LNCAP (cell line): ENCODE measurements around the gene SHC3.

ENCODE experiments used
- TF ChIP-seq, protein P1 (sequence below): fragments of 450-650 bp; IDR thresholded peaks from 2 replicates; pipeline ENCODE4 v1.5.1; 2017; ENCODE audit warnings: mild to moderate bottlenecking

The SHC3 gene

DNA sequence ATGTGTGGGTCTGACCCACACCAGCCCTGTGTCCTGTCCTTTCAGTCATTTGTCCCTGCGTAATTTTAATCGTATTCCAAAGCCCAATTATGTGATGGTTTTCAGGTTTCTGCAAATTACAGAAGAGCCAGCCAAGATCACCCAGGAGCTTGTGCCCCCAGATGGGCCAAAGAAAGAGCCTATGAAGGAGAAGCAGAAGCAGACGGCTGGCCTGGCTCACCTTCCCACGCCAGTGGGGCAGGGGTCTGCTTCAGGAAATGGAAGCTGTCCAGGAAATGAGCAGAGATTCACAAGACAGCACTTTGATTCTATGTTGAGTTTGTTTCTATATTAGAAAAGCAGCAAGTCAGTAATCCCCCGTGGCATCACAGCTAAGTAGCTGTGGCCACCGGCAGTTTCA, 175.6 kb downstream of the SHC3 start:
- TF ChIP-seq, protein P1, sequence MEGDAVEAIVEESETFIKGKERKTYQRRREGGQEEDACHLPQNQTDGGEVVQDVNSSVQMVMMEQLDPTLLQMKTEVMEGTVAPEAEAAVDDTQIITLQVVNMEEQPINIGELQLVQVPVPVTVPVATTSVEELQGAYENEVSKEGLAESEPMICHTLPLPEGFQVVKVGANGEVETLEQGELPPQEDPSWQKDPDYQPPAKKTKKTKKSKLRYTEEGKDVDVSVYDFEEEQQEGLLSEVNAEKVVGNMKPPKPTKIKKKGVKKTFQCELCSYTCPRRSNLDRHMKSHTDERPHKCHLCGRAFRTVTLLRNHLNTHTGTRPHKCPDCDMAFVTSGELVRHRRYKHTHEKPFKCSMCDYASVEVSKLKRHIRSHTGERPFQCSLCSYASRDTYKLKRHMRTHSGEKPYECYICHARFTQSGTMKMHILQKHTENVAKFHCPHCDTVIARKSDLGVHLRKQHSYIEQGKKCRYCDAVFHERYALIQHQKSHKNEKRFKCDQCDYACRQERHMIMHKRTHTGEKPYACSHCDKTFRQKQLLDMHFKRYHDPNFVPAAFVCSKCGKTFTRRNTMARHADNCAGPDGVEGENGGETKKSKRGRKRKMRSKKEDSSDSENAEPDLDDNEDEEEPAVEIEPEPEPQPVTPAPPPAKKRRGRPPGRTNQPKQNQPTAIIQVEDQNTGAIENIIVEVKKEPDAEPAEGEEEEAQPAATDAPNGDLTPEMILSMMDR: no peak

- TF ChIP-seq, protein P1: no peak
Observed at GRCh38 chr9:89001917-89002540, 176.6 kb downstream of the SHC3 start.

DNA sequence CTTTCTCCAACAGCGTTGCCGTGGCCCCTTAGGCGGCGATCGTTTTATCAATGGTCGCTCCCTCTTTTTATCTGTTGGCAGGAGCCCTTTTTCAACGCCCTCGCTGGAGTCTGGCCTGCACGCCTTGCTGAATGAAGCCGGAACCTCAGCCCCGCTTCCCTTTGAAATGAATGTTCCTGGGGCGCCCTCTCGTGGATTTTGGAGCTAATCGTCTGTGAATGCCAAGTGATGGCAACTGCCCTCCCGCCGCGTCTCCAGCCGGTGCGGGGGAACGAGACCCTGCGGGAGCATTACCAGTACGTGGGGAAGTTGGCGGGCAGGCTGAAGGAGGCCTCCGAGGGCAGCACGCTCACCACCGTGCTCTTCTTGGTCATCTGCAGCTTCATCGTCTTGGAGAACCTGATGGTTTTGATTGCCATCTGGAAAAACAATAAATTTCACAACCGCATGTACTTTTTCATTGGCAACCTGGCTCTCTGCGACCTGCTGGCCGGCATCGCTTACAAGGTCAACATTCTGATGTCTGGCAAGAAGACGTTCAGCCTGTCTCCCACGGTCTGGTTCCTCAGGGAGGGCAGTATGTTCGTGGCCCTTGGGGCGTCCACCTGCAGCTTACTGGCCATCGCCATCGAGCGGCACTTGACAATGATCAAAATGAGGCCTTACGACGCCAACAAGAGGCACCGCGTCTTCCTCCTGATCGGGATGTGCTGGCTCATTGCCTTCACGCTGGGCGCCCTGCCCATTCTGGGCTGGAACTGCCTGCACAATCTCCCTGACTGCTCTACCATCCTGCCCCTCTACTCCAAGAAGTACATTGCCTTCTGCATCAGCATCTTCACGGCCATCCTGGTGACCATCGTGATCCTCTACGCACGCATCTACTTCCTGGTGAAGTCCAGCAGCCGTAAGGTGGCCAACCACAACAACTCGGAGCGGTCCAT, 177.4 kb downstream of the SHC3 start:
- TF ChIP-seq, protein P1: peak; percentile 82

- TF ChIP-seq, protein P1: no peak
Observed at GRCh38 chr9:89000371-89000781, 178.2 kb downstream of the SHC3 start.

DNA sequence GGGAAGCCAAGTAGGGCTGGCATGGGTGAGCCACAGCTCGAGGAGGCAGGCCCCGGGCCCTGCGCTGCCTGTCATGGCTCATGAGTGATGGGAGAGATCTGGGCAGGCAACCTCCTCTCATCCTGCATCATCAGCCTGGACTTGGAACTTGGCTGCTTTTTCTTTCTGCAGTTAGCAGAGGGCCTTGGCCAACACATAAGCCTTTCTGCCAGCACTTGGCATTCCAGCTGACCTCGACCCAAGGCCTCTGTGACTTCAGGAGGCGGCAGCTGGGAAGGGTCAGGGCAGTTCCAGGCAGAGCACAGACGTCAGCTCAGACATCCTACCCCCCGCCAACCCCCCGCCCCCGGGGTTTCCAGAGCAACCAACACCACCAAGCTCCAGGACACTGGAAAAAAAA, 179.7 kb downstream of the SHC3 start:
- TF ChIP-seq, protein P1: no peak

DNA sequence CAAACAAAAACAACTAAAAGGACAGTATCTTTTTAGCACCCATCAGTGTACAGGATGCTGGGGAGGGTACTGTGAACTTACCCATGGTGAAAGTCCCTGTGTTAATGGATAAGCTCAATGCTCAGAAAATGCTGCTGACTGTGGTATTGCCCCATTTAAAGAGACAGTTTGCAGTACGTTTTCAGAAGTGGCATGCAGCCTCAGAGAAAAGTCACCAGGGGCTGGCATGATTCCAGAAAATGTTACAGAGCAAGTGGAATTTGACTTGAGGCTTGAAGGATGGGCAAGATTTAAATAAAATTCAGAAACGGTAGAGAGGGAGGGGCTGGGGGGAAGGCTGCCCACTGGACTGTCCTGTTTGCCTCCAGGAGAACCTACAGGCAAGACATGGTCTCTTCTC, 180.1 kb downstream of the SHC3 start:
- TF ChIP-seq, protein P1: no peak

DNA sequence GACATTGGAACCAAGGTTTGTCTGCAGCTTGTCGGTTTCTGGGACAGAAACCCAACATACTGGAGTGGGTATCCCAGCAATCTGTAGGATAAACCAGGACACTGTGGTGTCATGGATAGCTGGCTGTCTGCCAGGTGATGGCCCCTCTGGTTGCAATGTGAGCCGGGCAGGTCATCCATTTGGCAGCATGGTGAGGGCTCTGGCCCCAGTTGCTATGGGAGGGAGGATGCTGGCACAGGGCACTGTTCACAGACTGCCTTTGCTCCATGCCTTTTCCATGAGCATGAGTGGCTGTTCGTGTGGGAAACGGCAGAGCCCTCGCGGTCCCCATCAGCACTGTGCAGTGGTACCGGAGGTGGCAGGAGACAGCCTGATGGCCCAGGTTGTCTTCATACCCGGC, 181.0 kb downstream of the SHC3 start:
- TF ChIP-seq, protein P1: no peak
